GM12874 (cell line): ENCODE results near the gene CTXND1.

Source experiments
- CTCF ChIP-seq: IDR thresholded peaks from 2 replicates; pipeline ENCODE4 v1.5.1; 2011; ENCODE audit warnings: low read depth, mild to moderate bottlenecking, control low read depth, low read length, moderate library complexity; ENCODE audit not compliant: insufficient read depth

Gene CTXND1

GRCh38 chr15:80180468-80180867, 71.5 kb downstream of the CTXND1 start:
- TF ChIP-seq CTCF = no peak

GRCh38 chr15:80179935-80180334, 72.1 kb downstream of the CTXND1 start:
- TF ChIP-seq CTCF = no peak

GRCh38 chr15:80179025-80179759, 72.8 kb downstream of the CTXND1 start:
- TF ChIP-seq CTCF = no peak

- no peak for TF ChIP-seq CTCF
These were observed 74.9 kb downstream of the CTXND1 start for GRCh38 chr15:80177156-80177555.

- no peak for TF ChIP-seq CTCF
These were observed 75.6 kb downstream of the CTXND1 start for GRCh38 chr15:80176443-80176842.

- no peak for TF ChIP-seq CTCF
These were observed 76.6 kb downstream of the CTXND1 start for GRCh38 chr15:80175436-80175835.

GRCh38 chr15:80174017-80174746, 77.8 kb downstream of the CTXND1 start:
- no peak for TF ChIP-seq CTCF
